Activated B cell treated with CpG ODN at 0.5 μM for 24 hours (primary cell): ENCODE data around the gene PITX2. TPM values are rescaled to one million over a fixed set of nuclear protein-coding genes. Genes with fewer than 3 reads are reported as not detected.

ENCODE experiments used
- ATAC-seq: fragments of 200-7000 bp; cut with Tn5 transposase; one replicate; pipeline ENCODE4 v1.10.0; 2021; ENCODE audit warnings: low read depth, mild to moderate bottlenecking, moderate library complexity
- CTCF ChIA-PET: fragments of 350-600 bp; sonication (Branson Sonifier 250); formaldehyde crosslinking; loops from one replicate; lab custom pipeline; 2021; ENCODE audit warnings: antibody characterized with exemption; lab: Charles Lee
- POLR2A ChIA-PET: fragments of 350-600 bp; sonication (Branson Sonifier 250); formaldehyde crosslinking; loops from one replicate; lab custom pipeline; 2021; ENCODE audit warnings: antibody characterized with exemption; lab: Charles Lee
- DNase-seq: peaks from one replicate; pipeline ENCODE4 v3.0.0; 2022
- H3K27ac Mint-ChIP-seq: one replicate; pipeline ENCODE4 v1.8.0; 2020; ENCODE audit warnings: mixed read lengths
- H3K27me3 Mint-ChIP-seq: one replicate; pipeline ENCODE4 v1.8.0; 2021; ENCODE audit warnings: mixed read lengths
- H3K36me3 Mint-ChIP-seq: one replicate; pipeline ENCODE4 v1.8.0; 2021; ENCODE audit warnings: low read depth, mixed read lengths
- H3K4me1 Mint-ChIP-seq: one replicate; pipeline ENCODE4 v1.8.0; 2021; ENCODE audit warnings: mixed read lengths
- H3K4me3 Mint-ChIP-seq: one replicate; pipeline ENCODE4 v1.8.0; 2020; ENCODE audit warnings: mild to moderate bottlenecking, mixed read lengths
- H3K9me3 Mint-ChIP-seq: one replicate; pipeline ENCODE4 v1.8.0; 2020; ENCODE audit warnings: mixed read lengths
- CTCF ChIP-seq: fragments of 200-600 bp; IDR thresholded peaks from one replicate; pipeline ENCODE4 v1.8.0; 2022; ENCODE audit warnings: antibody characterized with exemption, mild to moderate bottlenecking
- intact Hi-C: fragments of 100-400 bp; cut with micrococcal nuclease; formaldehyde crosslinking; loops from one replicate; pipeline ENCODE4 v1.15.1; 2024
- total RNA-seq: library from RNA; stranded (reverse); gene quantifications from 2 replicates; pipeline ENCODE4 v1.2.3, GENCODE V29; 2022

PITX2 gene
- total RNA-seq, 1 donor from 2014 or later = not detected

GRCh38 chr4:110639207-110640090, 16.6 kb upstream of the PITX2 start:
- intact Hi-C loops = loop anchor here (10.0 kb wide), 2 partner anchors 995 to 1215 kb away; no protein-coding TSS in a partner anchor
- ATAC-seq = no peak
- no peak for TF ChIP-seq CTCF
- H3K27me3 Mint-ChIP-seq = peaks cover 75% of the 10 kb centered on the region
- no peak overlapping the region for H3K27ac Mint-ChIP-seq
- POLR2A ChIA-PET = no interaction called here
- no peak for DNase-seq
- H3K4me3 Mint-ChIP-seq = no peak overlapping the region
- H3K36me3 Mint-ChIP-seq = no peaks in the 10 kb centered on the region
- CTCF ChIA-PET = no interaction called here
- H3K4me1 Mint-ChIP-seq = no peaks in the 10 kb centered on the region
- H3K9me3 Mint-ChIP-seq = peaks cover 2% of the 10 kb centered on the region

- intact Hi-C loops = loop anchor here (10.0 kb wide), 2 partner anchors 997 to 1217 kb away; no protein-coding TSS in a partner anchor
- TF ChIP-seq CTCF = no peak
- no peak for ATAC-seq
- Mint-ChIP-seq H3K27ac (no peak overlapping the region), H3K4me3 (no peak overlapping the region), H3K36me3 (no peaks in the 10 kb centered on the region), H3K4me1 (no peaks in the 10 kb centered on the region), H3K9me3 (peaks cover 2% of the 10 kb centered on the region), H3K27me3 (peaks cover 74% of the 10 kb centered on the region)
- POLR2A ChIA-PET = no interaction called here
- CTCF ChIA-PET = no interaction called here
- no peak for DNase-seq
These were observed 15.3 kb upstream of the PITX2 start for GRCh38 chr4:110638089-110638746.

GRCh38 chr4:110637408-110638088, 14.7 kb upstream of the PITX2 start:
- no peak for DNase-seq
- Mint-ChIP-seq H3K27me3 (peaks cover 75% of the 10 kb centered on the region), H3K36me3 (no peaks in the 10 kb centered on the region), H3K4me3 (no peak overlapping the region), H3K27ac (no peak overlapping the region), H3K9me3 (peaks cover 2% of the 10 kb centered on the region), H3K4me1 (no peaks in the 10 kb centered on the region)
- POLR2A ChIA-PET = no interaction called here
- no peak for ATAC-seq
- CTCF ChIA-PET = no interaction called here
- no peak for TF ChIP-seq CTCF
- intact Hi-C loops = loop anchor here (10.0 kb wide), 2 partner anchors 997 to 1217 kb away; no protein-coding TSS in a partner anchor

GRCh38 chr4:110636680-110637407, 14.0 kb upstream of the PITX2 start:
- ChIA-PET CTCF (no interaction called here), POLR2A (no interaction called here)
- Mint-ChIP-seq H3K9me3 (peaks cover 2% of the 10 kb centered on the region), H3K27me3 (peaks cover 77% of the 10 kb centered on the region), H3K4me3 (no peak overlapping the region), H3K27ac (no peak overlapping the region), H3K4me1 (peaks cover 5% of the 10 kb centered on the region), H3K36me3 (no peaks in the 10 kb centered on the region)
- no peak for ATAC-seq
- intact Hi-C loops = loop anchor here (10.0 kb wide), 2 partner anchors 998 to 1218 kb away; no protein-coding TSS in a partner anchor
- no peak for TF ChIP-seq CTCF
- DNase-seq = no peak
